Keratinocyte (primary cell): Measurements from ENCODE around the gene ARID4A. TPM values are rescaled to one million over a fixed set of nuclear protein-coding genes. Genes with fewer than 3 reads are reported as not detected.

ENCODE experiments used
- DNase-seq: peaks from one replicate; pipeline ENCODE4 v3.0.0-alpha.2; 2011; ENCODE audit warnings: low read depth, missing footprints, low spot score
- FAIRE-seq: peaks from 2 replicates; lab custom pipeline; 2011; peaks lifted over from hg19 to GRCh38; lab: Jason Lieb, UNC
- H2AFZ ChIP-seq: 2 replicates; pipeline ENCODE4 v1.6.0; 2012; ENCODE audit warnings: low read length, control low read depth, inconsistent platforms; ENCODE audit not compliant: control insufficient read depth
- H3K27ac ChIP-seq: 2 replicates; pipeline ENCODE4 v1.5.1; 2011; ENCODE audit warnings: low read length; ENCODE audit not compliant: control insufficient read depth, insufficient read depth
- H3K27me3 ChIP-seq: 3 replicates; pipeline ENCODE4 v1.6.0; 2011; ENCODE audit warnings: low read length; ENCODE audit not compliant: control insufficient read depth, insufficient read depth; ENCODE audit errors: extremely low read depth
- H3K36me3 ChIP-seq, 2 experiments: 2 replicates in 1 of 2; 3 replicates in 1 of 2; pipeline ENCODE4 v1.5.1; 2011; ENCODE audit warnings: low read length in 2 of 2, mild to moderate bottlenecking in 1 of 2; ENCODE audit not compliant: control insufficient read depth in 2 of 2, insufficient read depth in 2 of 2; ENCODE audit errors: extremely low read depth in 1 of 2
- H3K4me1 ChIP-seq: 3 replicates; pipeline ENCODE4 v1.5.1; 2011; ENCODE audit warnings: low read length; ENCODE audit not compliant: control insufficient read depth, insufficient read depth; ENCODE audit errors: extremely low read depth
- H3K4me2 ChIP-seq: 3 replicates; pipeline ENCODE4 v1.6.0; 2011; ENCODE audit warnings: low read depth, low read length; ENCODE audit not compliant: control insufficient read depth, insufficient read depth; ENCODE audit errors: extremely low read depth
- H3K4me3 ChIP-seq, 3 experiments: fragments of 200-600 bp in 1 of 3; sonication (generic) in 1 of 3; 2 replicates in 2 of 3; 3 replicates in 1 of 3; pipeline ENCODE4 v1.5.1; 2011 to 2016; ENCODE audit warnings: low read length in 3 of 3, mild to moderate bottlenecking in 3 of 3, control low read depth in 2 of 3, inconsistent platforms in 1 of 3, low read depth in 1 of 3, mixed read lengths in 1 of 3, mixed run types in 1 of 3, moderate library complexity in 1 of 3; ENCODE audit not compliant: control insufficient read depth in 2 of 3, insufficient read depth in 2 of 3; ENCODE audit errors: extremely low read depth in 1 of 3
- H3K79me2 ChIP-seq: 2 replicates; pipeline ENCODE4 v1.6.0; 2012; ENCODE audit warnings: low read length; ENCODE audit not compliant: control insufficient read depth, insufficient read depth
- H3K9ac ChIP-seq: 3 replicates; pipeline ENCODE4 v1.6.0; 2011; ENCODE audit warnings: low read length; ENCODE audit not compliant: control insufficient read depth, insufficient read depth; ENCODE audit errors: extremely low read depth
- H3K9me1 ChIP-seq: 3 replicates; pipeline ENCODE4 v1.6.0; 2011; ENCODE audit warnings: low read length; ENCODE audit not compliant: control insufficient read depth, insufficient read depth; ENCODE audit errors: extremely low read depth
- H3K9me3 ChIP-seq: 2 replicates; pipeline ENCODE4 v1.5.1; 2012; ENCODE audit warnings: low read depth, low read length; ENCODE audit not compliant: control insufficient read depth
- H4K20me1 ChIP-seq: 3 replicates; pipeline ENCODE4 v1.6.0; 2011; ENCODE audit warnings: low read length; ENCODE audit not compliant: control insufficient read depth, insufficient read depth; ENCODE audit errors: extremely low read depth
- EZH2 ChIP-seq: IDR thresholded peaks from one replicate; pipeline ENCODE4 v1.6.1; 2012; ENCODE audit warnings: inconsistent platforms, mild to moderate bottlenecking, low read length, moderate library complexity
- dilution Hi-C: fragments of 300-500 bp; cut with MboI; formaldehyde crosslinking; loops from one replicate; pipeline ENCODE4 v1.7.0; 2020; ENCODE audit warnings: low sequenced_read_pairs; ENCODE audit not compliant: extremely low pct_ligation_motif_present
- polyA plus RNA-seq, 5 experiments: library from polyadenylated mRNA; depleted of rRNA in 3 of 5; stranded (reverse) in 3 of 5; stranded (forward) in 1 of 5; unstranded in 1 of 5; fragments of >200 nt; gene quantifications; 1 replicate in 1 of 5; 2 replicates in 3 of 5; 3 replicates in 1 of 5; pipeline versions ENCODE4 v1.2.1 to v1.2.3, GENCODE V29; 2011 to 2012; ENCODE audit warnings: missing spikeins in 2 of 5, low read depth in 1 of 5, low replicate concordance in 1 of 5
- TF ChIP-seq, protein P1 (sequence below), 3 experiments: IDR thresholded peaks in 1 of 3; conservative IDR thresholded peaks in 1 of 3; optimal IDR thresholded peaks in 1 of 3; 2 replicates in 2 of 3; 3 replicates in 1 of 3; pipeline versions ENCODE3 to v1.5.1; 2011; ENCODE audit warnings: low read length in 3 of 3, mild to moderate bottlenecking in 3 of 3, moderate library complexity in 2 of 3, control low read depth in 1 of 3, inconsistent platforms in 1 of 3; ENCODE audit not compliant: insufficient read depth in 2 of 3; ENCODE audit errors: extremely low read depth in 1 of 3

ARID4A gene
- polyA plus RNA-seq, 1 donor (not counting 4 experiments of a cell fraction or from before 2014, with no cell fraction given): 8.4 TPM

DNA sequence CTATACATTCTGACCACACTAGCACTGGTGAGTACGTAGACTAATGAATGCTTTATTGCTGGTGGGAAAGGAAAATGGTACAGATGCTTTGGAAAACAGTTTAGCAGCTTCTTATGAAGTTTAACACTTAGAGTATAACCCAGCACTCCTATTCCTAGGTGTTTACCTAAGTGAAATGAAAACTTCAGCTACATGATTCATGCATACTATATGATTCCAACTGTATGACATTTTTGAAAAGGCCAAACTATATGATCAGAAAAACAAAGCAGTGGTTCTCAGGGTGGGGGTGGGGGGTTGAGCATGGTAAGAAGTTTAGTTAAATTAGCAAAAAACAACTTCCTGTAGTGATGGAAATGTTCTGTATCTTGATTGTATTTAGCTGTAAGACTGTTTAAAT, 22.1 kb upstream of the ARID4A start:
- peaks cover 2% of the 10 kb centered on the region for H4K20me1 ChIP-seq
- no peak for FAIRE-seq
- TF ChIP-seq, protein P1, sequence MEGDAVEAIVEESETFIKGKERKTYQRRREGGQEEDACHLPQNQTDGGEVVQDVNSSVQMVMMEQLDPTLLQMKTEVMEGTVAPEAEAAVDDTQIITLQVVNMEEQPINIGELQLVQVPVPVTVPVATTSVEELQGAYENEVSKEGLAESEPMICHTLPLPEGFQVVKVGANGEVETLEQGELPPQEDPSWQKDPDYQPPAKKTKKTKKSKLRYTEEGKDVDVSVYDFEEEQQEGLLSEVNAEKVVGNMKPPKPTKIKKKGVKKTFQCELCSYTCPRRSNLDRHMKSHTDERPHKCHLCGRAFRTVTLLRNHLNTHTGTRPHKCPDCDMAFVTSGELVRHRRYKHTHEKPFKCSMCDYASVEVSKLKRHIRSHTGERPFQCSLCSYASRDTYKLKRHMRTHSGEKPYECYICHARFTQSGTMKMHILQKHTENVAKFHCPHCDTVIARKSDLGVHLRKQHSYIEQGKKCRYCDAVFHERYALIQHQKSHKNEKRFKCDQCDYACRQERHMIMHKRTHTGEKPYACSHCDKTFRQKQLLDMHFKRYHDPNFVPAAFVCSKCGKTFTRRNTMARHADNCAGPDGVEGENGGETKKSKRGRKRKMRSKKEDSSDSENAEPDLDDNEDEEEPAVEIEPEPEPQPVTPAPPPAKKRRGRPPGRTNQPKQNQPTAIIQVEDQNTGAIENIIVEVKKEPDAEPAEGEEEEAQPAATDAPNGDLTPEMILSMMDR (optimal IDR thresholded peaks at IDR 0.05 in 1 of 3, IDR thresholded peaks at IDR 0.05 in 1 of 3, conservative IDR thresholded peaks at IDR 0.05 in 1 of 3; ENCODE audit: extremely low read depth in 1 of 3, insufficient read depth in 2 of 3, low read length in 3 of 3): no peak
- TF ChIP-seq EZH2: no peak
- H3K4me1 ChIP-seq: peaks cover 5% of the 10 kb centered on the region
- H3K27me3 ChIP-seq: no peaks in the 10 kb centered on the region
- no peaks in the 10 kb centered on the region for H3K9me1 ChIP-seq
- H3K27ac ChIP-seq: no peak overlapping the region
- H3K9ac ChIP-seq: no peak overlapping the region
- H3K9me3 ChIP-seq: no peaks in the 10 kb centered on the region
- peaks cover 4 to 21% of the 10 kb centered on the region in 2 experiments for H3K36me3 ChIP-seq
- DNase-seq: no peak
- no peak overlapping the region for H3K4me3 ChIP-seq
- dilution Hi-C loops: no loop called here
- no peak overlapping the region for H2AFZ ChIP-seq
- peaks cover 63% of the 10 kb centered on the region for H3K79me2 ChIP-seq
- no peak overlapping the region for H3K4me2 ChIP-seq

DNA sequence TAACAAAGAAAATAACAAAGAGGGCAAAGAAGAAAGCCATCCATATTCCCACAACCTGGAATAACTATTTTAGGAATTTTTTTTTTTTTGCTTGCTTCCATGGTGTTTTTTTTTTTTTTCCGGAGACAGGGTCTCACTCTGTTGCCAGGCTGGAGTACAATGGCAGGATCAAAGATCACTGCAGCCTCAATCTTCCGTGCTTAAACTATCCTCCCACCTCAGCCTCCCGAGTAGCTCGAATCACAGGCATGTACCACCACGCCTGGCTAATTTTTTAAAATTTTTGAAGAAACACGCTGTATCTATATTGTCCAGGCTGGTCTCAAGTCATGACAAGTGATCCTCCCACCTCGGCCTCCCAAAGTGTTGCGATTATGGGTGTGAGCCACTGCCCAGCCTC, 20.2 kb upstream of the ARID4A start:
- H3K36me3 ChIP-seq: peaks cover 3 to 7% of the 10 kb centered on the region in 2 experiments
- no peak overlapping the region for H3K4me2 ChIP-seq
- H4K20me1 ChIP-seq: no peaks in the 10 kb centered on the region
- no peak overlapping the region for H2AFZ ChIP-seq
- TF ChIP-seq EZH2: no peak
- TF ChIP-seq, protein P1 (optimal IDR thresholded peaks at IDR 0.05 in 1 of 3, IDR thresholded peaks at IDR 0.05 in 1 of 3, conservative IDR thresholded peaks at IDR 0.05 in 1 of 3; ENCODE audit: extremely low read depth in 1 of 3, insufficient read depth in 2 of 3, low read length in 3 of 3): no peak
- peaks cover 16% of the 10 kb centered on the region for H3K4me1 ChIP-seq
- H3K4me3 ChIP-seq: no peak overlapping the region
- H3K79me2 ChIP-seq: peaks cover 74% of the 10 kb centered on the region
- no peak overlapping the region for H3K27ac ChIP-seq
- FAIRE-seq: no peak
- H3K9ac ChIP-seq: no peak overlapping the region
- no peak for DNase-seq
- no peaks in the 10 kb centered on the region for H3K9me1 ChIP-seq
- H3K27me3 ChIP-seq: no peaks in the 10 kb centered on the region
- dilution Hi-C loops: no loop called here
- H3K9me3 ChIP-seq: no peaks in the 10 kb centered on the region
